ENCODE data around the gene GLI3.

- TF ChIP-seq CTCF (IDR thresholded peaks at IDR 0.05) (no peak), POLR2AphosphoS5 (IDR thresholded peaks at IDR 0.05) (no peak)
Measured at GRCh38 chr7:42145539-42145938, 91.5 kb downstream of the GLI3 start.

Measured in suprapubic skin (tissue), 3 donors.